B cell (primary cell): ENCODE results near the gene SCP2. TPM values are rescaled to one million over a fixed set of nuclear protein-coding genes. Genes with fewer than 3 reads are reported as not detected.

Experiments used
- ATAC-seq: fragments of 200-7000 bp; cut with Tn5 transposase; one replicate; pipeline ENCODE4 v1.10.0; 2021; ENCODE audit warnings: low read depth, mild to moderate bottlenecking, moderate number of reproducible peaks, moderate library complexity
- CTCF ChIA-PET: fragments of 350-600 bp; sonication (Branson Sonifier 250); formaldehyde crosslinking; loops from one replicate; lab custom pipeline; 2021; ENCODE audit warnings: antibody characterized with exemption, inconsistent platforms; lab: Charles Lee
- POLR2A ChIA-PET: fragments of 350-600 bp; sonication (Branson Sonifier 250); formaldehyde crosslinking; loops from one replicate; lab custom pipeline; 2021; ENCODE audit warnings: antibody characterized with exemption; lab: Charles Lee
- DNase-seq: peaks from one replicate; pipeline ENCODE4 v3.0.0; 2013
- H2AFZ ChIP-seq: 2 replicates; pipeline ENCODE4 v1.6.1; 2012; ENCODE audit warnings: mild to moderate bottlenecking, low read depth, low read length; ENCODE audit not compliant: insufficient read depth, poor library complexity, severe bottlenecking
- H3K27ac ChIP-seq, 2 donors: 1 replicate in 1 of 2; 2 replicates in 1 of 2; pipeline ENCODE4 v1.5.1; 2012 to 2013; ENCODE audit warnings: low read length in 2 of 2, mild to moderate bottlenecking in 2 of 2, moderate library complexity in 1 of 2
- H3K27me3 ChIP-seq, 4 experiments: fragments of 200-600 bp in 1 of 4; sonication (generic) in 1 of 4; replicated peaks in 1 of 4; 1 replicate in 2 of 4; 2 replicates in 2 of 4; pipeline versions ENCODE4 v1.6.1 to v1.7.0; 2013 to 2016; ENCODE audit warnings: low read length in 3 of 4, mild to moderate bottlenecking in 2 of 4, mixed read lengths in 1 of 4, moderate library complexity in 1 of 4; ENCODE audit not compliant: insufficient read depth in 4 of 4, control insufficient read depth in 3 of 4; ENCODE audit errors: control extremely low read depth in 1 of 4
- H3K36me3 ChIP-seq, 2 experiments: replicated peaks in 1 of 2; 1 replicate in 1 of 2; 2 replicates in 1 of 2; pipeline versions ENCODE4 v1.6.1 to v1.7.1; 2013; ENCODE audit warnings: low read length in 1 of 2; ENCODE audit not compliant: insufficient read depth in 2 of 2, control insufficient read depth in 1 of 2; ENCODE audit errors: control extremely low read depth in 1 of 2, extremely low read depth in 1 of 2
- H3K4me1 ChIP-seq, 2 donors: fragments of 200-600 bp in 1 of 2; sonication (generic) in 1 of 2; 1 replicate in 1 of 2; 2 replicates in 1 of 2; pipeline versions ENCODE4 v1.5.1 to v1.6.1; 2013 to 2017; ENCODE audit warnings: low read length in 2 of 2; ENCODE audit not compliant: control insufficient read depth in 2 of 2, insufficient read depth in 2 of 2
- H3K4me2 ChIP-seq: replicated peaks from 2 replicates; pipeline ENCODE3; 2012; ENCODE audit warnings: mild to moderate bottlenecking, low read depth, low read length; ENCODE audit not compliant: poor library complexity, severe bottlenecking
- H3K4me3 ChIP-seq, 5 experiments: fragments of 200-600 bp in 1 of 5; sonication (generic) in 1 of 5; 1 replicate in 3 of 5; 2 replicates in 2 of 5; pipeline versions ENCODE4 v1.5.1 to v1.7.0; 2011 to 2016; ENCODE audit warnings: low read length in 4 of 5, mild to moderate bottlenecking in 4 of 5, low read depth in 2 of 5, control low read depth in 1 of 5, moderate library complexity in 1 of 5; ENCODE audit not compliant: insufficient read depth in 1 of 5; ENCODE audit errors: control extremely low read depth in 1 of 5, extremely low read depth in 1 of 5
- H3K79me2 ChIP-seq: fragments of 200-600 bp; sonication (generic); one replicate; pipeline ENCODE4 v1.6.0; 2016; ENCODE audit warnings: low read length; ENCODE audit not compliant: control insufficient read depth, insufficient read depth
- H3K9ac ChIP-seq: fragments of 200-600 bp; sonication (generic); 2 replicates; pipeline ENCODE4 v1.6.1; 2017; ENCODE audit warnings: mild to moderate bottlenecking, low read length, moderate library complexity
- H3K9me3 ChIP-seq, 3 donors: one replicate each; pipeline versions ENCODE4 v1.6.1 to v1.7.1; 2013; ENCODE audit warnings: low read length in 2 of 3; ENCODE audit not compliant: control insufficient read depth in 2 of 3, insufficient read depth in 1 of 3; ENCODE audit errors: control extremely low read depth in 1 of 3
- H4K20me1 ChIP-seq: 2 replicates; pipeline ENCODE4 v1.6.0; 2012; ENCODE audit warnings: mild to moderate bottlenecking, low read length; ENCODE audit not compliant: insufficient read depth, control insufficient read depth, poor library complexity, severe bottlenecking
- H3K27ac Mint-ChIP-seq: one replicate; pipeline ENCODE4 v1.8.0; 2021; ENCODE audit warnings: mixed read lengths
- H3K27me3 Mint-ChIP-seq: one replicate; pipeline ENCODE4 v1.8.0; 2021; ENCODE audit warnings: mixed read lengths
- H3K4me1 Mint-ChIP-seq: one replicate; pipeline ENCODE4 v1.8.0; 2021; ENCODE audit warnings: mixed read lengths
- H3K4me3 Mint-ChIP-seq: one replicate; pipeline ENCODE4 v1.8.0; 2021; ENCODE audit warnings: mixed read lengths
- H3K9me3 Mint-ChIP-seq: one replicate; pipeline ENCODE4 v1.8.0; 2022; ENCODE audit warnings: mixed read lengths; ENCODE audit not compliant: insufficient read depth
- EZH2 ChIP-seq: IDR thresholded peaks from 2 replicates; pipeline ENCODE4 v1.6.1; 2012; ENCODE audit warnings: borderline replicate concordance, low read depth, mild to moderate bottlenecking, moderate library complexity, low read length; ENCODE audit not compliant: insufficient read depth, poor library complexity, severe bottlenecking
- WGBS: methylation state at CpG from one replicate; pipeline ENCODE4 v1.1.5; 2013; ENCODE audit warnings: missing lambda C conversion rate; ENCODE audit not compliant: insufficient coverage; 5-methylcytosine and 5-hydroxymethylcytosine counted together
- intact Hi-C: fragments of 100-400 bp; cut with micrococcal nuclease; formaldehyde crosslinking; loops from one replicate; pipeline ENCODE4 v1.10.0; 2022
- polyA plus RNA-seq: library from polyadenylated mRNA; depleted of rRNA; stranded (reverse); fragments of >200 nt; gene quantifications from 2 replicates; pipeline ENCODE4 v1.2.3, GENCODE V29; 2012
- total RNA-seq, 2 donors: library from RNA; stranded (reverse); fragments of 120-200 nt in 1 of 2; gene quantifications; 1 replicate in 1 of 2; 2 replicates in 1 of 2; pipeline versions ENCODE4 v1.2.3 to v1.2.4, GENCODE V29; 2013 to 2022
- TF ChIP-seq, protein P1 (sequence below): fragments of 200-600 bp; IDR thresholded peaks from one replicate; pipeline ENCODE4 v1.8.0; 2022; ENCODE audit warnings: antibody characterized with exemption, mild to moderate bottlenecking

The SCP2 gene
- total and polyA plus RNA-seq, 2 donors (not counting 1 experiment from before 2014, with no cell fraction given) = 19.4 to 46.6 TPM

DNA sequence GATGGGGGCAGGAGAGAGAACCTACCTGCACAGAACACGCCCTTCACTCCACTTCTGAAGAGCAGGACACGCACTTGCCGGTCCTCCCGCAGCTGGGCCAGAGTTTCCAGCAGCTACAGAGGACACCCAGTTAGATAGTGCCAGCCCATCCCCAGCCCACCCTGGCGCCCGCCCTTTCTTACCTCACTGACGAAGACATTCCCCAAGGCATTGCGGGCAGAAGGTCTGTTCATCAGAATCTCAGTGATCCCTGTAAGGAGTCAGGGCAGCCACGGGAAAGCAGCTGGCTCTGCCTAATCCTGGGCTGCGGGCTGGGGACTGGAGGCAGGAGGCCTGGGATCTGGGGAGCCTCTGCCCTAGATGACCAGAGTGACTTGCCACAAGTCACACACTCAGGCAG, 15.5 kb upstream of the SCP2 start:
- Histone ChIP-seq H3K4me2 (no peak overlapping the region), H3K4me3 (no peak overlapping the region), H3K36me3 (peaks cover 0 to 7% of the 10 kb centered on the region in 2 experiments), H3K27ac (no peak overlapping the region), H2AFZ (no peak overlapping the region), H4K20me1 (no peaks in the 10 kb centered on the region), H3K79me2 (no peaks in the 10 kb centered on the region), H3K27me3 (no peaks in the 10 kb centered on the region), H3K9ac (no peak overlapping the region), H3K9me3 (no peaks in the 10 kb centered on the region), H3K4me1 (no peaks in the 10 kb centered on the region)
- H3K27ac Mint-ChIP-seq = no peak overlapping the region
- no peaks in the 10 kb centered on the region for H3K4me1 Mint-ChIP-seq
- no peak overlapping the region for H3K4me3 Mint-ChIP-seq
- 90% methylated on average over 8 of the region's 10 CpGs for WGBS
- TF ChIP-seq, protein P1, sequence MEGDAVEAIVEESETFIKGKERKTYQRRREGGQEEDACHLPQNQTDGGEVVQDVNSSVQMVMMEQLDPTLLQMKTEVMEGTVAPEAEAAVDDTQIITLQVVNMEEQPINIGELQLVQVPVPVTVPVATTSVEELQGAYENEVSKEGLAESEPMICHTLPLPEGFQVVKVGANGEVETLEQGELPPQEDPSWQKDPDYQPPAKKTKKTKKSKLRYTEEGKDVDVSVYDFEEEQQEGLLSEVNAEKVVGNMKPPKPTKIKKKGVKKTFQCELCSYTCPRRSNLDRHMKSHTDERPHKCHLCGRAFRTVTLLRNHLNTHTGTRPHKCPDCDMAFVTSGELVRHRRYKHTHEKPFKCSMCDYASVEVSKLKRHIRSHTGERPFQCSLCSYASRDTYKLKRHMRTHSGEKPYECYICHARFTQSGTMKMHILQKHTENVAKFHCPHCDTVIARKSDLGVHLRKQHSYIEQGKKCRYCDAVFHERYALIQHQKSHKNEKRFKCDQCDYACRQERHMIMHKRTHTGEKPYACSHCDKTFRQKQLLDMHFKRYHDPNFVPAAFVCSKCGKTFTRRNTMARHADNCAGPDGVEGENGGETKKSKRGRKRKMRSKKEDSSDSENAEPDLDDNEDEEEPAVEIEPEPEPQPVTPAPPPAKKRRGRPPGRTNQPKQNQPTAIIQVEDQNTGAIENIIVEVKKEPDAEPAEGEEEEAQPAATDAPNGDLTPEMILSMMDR = no peak
- no peak for TF ChIP-seq EZH2
- CTCF ChIA-PET = no interaction called here
- ATAC-seq (no peak), DNase-seq (no peak)
- POLR2A ChIA-PET = no interaction called here
- intact Hi-C loops = no loop called here
- no peaks in the 10 kb centered on the region for H3K9me3 Mint-ChIP-seq
- no peaks in the 10 kb centered on the region for H3K27me3 Mint-ChIP-seq

DNA sequence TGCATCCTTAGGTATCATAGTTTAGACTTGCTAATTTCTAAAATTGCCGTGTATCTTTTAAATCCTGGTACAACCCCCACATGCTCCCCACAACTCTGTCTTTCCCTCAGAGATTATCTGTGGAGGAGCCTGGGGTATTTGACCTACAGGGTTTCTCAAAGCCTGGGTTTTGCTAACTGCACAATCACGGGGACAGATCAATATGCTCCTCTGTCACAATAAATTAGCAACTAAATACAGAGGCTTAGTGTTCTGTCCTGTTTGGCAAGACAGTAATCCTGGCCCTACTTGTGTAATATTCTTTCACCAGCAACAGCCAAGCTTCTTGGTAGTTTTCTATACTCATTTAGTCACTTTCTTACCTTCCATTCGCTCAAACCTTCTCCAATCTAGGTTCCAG, 14.1 kb upstream of the SCP2 start:
- no peak overlapping the region for H3K4me3 Mint-ChIP-seq
- WGBS = 100% methylated on average over 2 of the region's 3 CpGs
- H3K79me2 ChIP-seq = no peaks in the 10 kb centered on the region
- ATAC-seq (no peak), DNase-seq (no peak)
- H3K9me3 Mint-ChIP-seq = no peaks in the 10 kb centered on the region
- no peaks in the 10 kb centered on the region for H4K20me1 ChIP-seq
- no peak overlapping the region for H2AFZ ChIP-seq
- H3K36me3 ChIP-seq = peaks cover 0 to 4% of the 10 kb centered on the region in 2 experiments
- no peak overlapping the region for H3K9ac ChIP-seq
- no peaks in the 10 kb centered on the region for H3K9me3 ChIP-seq
- H3K4me3 ChIP-seq = no peak overlapping the region
- no peak overlapping the region for H3K4me2 ChIP-seq
- TF ChIP-seq EZH2 = no peak
- TF ChIP-seq, protein P1 = no peak
- intact Hi-C loops = no loop called here
- no peaks in the 10 kb centered on the region for H3K27me3 Mint-ChIP-seq
- CTCF ChIA-PET = no interaction called here
- no peaks in the 10 kb centered on the region for H3K4me1 ChIP-seq
- H3K4me1 Mint-ChIP-seq = no peaks in the 10 kb centered on the region
- POLR2A ChIA-PET = no interaction called here
- H3K27ac Mint-ChIP-seq = no peak overlapping the region
- no peaks in the 10 kb centered on the region for H3K27me3 ChIP-seq
- no peak overlapping the region for H3K27ac ChIP-seq
